ENCODE results near the gene MILR1.
"Not testable (repeated sequence)": the region's sequence is repeated elsewhere in the genome, so short reads cannot be mapped to it uniquely, and the experiment has no call there.

The MILR1 gene

GRCh38 chr17:64460955-64461354 is 12.0 kb downstream of the MILR1 start:
- H3K4me3 ChIP-seq (ENCODE audit: low read length) = no peak overlapping the region
- no peak for DNase-seq (ENCODE audit: low read depth, low spot score)

- no peak overlapping the region for H3K4me3 ChIP-seq (ENCODE audit: low read length)
Observed at GRCh38 chr17:64461788-64462187, 12.9 kb downstream of the MILR1 start.

GRCh38 chr17:64466019-64466735 is 17.3 kb downstream of the MILR1 start:
- DNase-seq (ENCODE audit: low read depth, low spot score) = no peak
- H3K4me3 ChIP-seq (ENCODE audit: low read length) = no peak overlapping the region

More at GRCh38 chr17:64461788-64462187, 12.9 kb downstream of the MILR1 start:
- no peak for DNase-seq (ENCODE audit: low read depth, low spot score)

GRCh38 chr17:64466834-64467233 is 17.9 kb downstream of the MILR1 start:
- DNase-seq (ENCODE audit: low read depth, low spot score); H3K4me3 ChIP-seq (ENCODE audit: low read length): not testable (repeated sequence)

GRCh38 chr17:64470625-64471024 is 21.7 kb downstream of the MILR1 start:
- DNase-seq (ENCODE audit: low read depth, low spot score) = no peak

GRCh38 chr17:64471440-64471839 is 22.5 kb downstream of the MILR1 start:
- no peak overlapping the region for H3K4me3 ChIP-seq (ENCODE audit: low read length)
- no peak for DNase-seq (ENCODE audit: low read depth, low spot score)

More at GRCh38 chr17:64470625-64471024, 21.7 kb downstream of the MILR1 start:
- no peak overlapping the region for H3K4me3 ChIP-seq (ENCODE audit: low read length)

GRCh38 chr17:64472564-64472963 is 23.6 kb downstream of the MILR1 start:
- no peak overlapping the region for H3K4me3 ChIP-seq (ENCODE audit: low read length)
- no peak for DNase-seq (ENCODE audit: low read depth, low spot score)

- no peak for DNase-seq (ENCODE audit: low read depth, low spot score)
Observed at GRCh38 chr17:64477849-64478248, 28.9 kb downstream of the MILR1 start.

DNA sequence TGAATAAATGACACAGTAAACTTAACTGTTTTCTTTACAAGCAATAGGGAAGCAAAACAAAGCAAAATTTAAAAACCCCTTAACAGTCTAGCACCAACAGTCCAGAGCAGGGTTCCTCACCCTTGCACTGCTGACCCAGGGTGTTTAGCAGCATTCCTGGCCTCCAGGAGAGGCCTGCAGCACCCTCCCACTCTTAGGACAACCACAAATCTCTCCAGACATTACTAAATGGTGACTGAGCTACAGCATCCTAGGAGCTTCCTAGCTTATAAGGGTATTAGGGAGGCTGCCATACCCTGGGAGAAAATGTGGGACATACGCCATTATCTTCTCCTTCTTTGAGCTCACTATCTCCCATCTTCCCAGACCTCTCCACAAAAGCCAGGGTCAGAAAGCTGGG is 32.0 kb downstream of the MILR1 start:
- no peak for DNase-seq (ENCODE audit: low read depth, low spot score)
- H3K4me3 ChIP-seq (ENCODE audit: low read length) = no peak overlapping the region

More at GRCh38 chr17:64477849-64478248, 28.9 kb downstream of the MILR1 start:
- no peak overlapping the region for H3K4me3 ChIP-seq (ENCODE audit: low read length)

DNA sequence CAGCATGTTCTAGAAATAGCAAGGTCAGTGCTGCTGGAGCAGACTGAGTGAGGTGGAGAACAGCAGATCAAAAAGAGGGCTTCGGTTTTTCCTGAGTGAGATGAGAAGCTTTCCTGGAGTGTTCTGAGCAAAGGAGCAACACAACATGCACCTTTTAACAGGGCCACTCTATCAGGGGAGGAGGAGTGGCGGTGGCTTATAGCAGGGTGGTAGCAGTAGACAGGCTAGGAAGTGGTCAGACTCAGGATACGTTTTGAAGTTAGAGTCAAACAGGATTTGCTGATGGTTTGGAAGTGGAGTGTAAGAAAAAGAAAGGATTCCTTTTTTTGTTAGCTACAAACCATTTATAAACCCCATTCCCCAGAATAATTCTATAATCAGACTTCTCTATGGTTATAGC is 35.5 kb downstream of the MILR1 start:
- DNase-seq (ENCODE audit: low read depth, low spot score) = no peak
- H3K4me3 ChIP-seq (ENCODE audit: low read length) = no peak overlapping the region

DNA sequence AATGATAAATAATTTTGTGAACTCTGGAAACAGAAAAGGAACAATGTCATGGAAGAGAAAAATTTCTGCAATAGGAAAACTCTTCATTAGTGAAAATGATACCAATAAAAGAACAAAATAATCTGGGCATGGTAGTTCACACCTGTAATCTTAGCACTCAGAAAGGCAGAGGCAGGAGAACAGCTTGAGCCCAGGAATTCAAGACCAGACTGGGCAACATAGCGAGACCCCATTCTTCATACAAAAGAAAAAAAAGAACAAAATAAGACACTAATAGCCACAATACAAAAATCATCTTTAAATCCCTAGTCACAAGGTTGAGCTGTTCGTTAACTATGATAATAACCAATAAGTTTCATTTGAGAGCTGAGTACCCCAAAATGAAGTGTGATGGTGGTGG is 39.4 kb downstream of the MILR1 start:
- H3K4me3 ChIP-seq (ENCODE audit: low read length) = no peak overlapping the region
- DNase-seq (ENCODE audit: low read depth, low spot score) = no peak

DNA sequence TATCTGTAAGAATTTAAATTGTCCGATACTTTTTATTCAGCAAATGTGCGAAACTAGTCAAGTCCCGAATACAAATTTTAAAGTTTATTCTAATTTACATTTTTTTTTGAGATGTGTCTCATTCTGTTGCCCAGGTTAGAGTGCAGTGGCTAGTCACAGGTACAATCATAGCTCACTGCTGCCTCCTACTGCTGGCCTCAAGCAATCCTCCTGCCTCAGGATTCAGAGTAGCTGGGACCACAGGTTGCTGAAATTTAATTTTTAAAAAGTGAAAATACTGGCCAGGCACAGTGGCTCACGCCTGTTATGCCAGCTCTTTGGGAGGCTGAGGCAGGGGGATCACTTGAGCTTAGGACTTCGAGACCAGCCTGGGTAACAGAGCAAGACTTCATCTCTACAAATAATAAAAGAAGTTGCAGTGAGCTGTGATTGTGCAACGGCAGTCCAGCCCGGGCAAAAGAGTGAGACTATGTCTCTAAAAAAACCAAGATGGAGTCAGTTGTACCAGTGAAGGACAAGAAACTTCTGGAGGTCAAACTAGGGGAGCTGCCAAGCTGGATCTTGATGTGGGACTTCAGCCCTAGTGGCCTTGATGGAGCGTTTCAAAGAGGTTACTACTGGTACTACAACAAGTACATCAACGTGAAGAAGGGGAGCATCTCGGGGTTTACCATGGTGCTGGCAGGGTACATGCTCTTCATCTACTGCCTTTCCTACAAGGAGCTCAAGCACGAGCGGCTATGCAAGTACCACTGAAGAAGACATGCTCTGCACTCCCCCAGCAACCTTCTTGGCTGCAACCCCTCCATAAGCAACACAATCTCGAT is 42.3 kb downstream of the MILR1 start:
- H3K4me3 ChIP-seq (ENCODE audit: low read length) = no peak overlapping the region
- DNase-seq (ENCODE audit: low read depth, low spot score) = no peak

DNA sequence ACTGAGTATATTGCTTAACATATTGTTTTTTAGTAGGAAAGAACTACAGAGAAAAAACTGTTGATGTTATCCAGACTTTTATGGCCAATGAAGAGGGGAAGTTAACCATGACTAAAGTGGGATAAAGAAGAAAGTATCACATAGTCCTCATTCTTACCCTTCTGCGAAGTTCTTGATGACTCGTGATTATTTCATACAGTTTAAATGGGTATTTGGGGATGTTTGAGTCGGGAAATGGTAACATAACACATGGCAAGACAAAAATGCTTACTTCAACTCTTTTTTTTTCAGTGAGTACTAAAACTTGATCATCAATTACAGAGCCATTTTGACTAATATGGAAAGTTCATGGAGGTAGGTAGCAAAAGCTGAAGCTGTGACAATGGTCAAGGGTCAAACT is 43.1 kb downstream of the MILR1 start:
- DNase-seq (ENCODE audit: low read depth, low spot score) = no peak
- no peak overlapping the region for H3K4me3 ChIP-seq (ENCODE audit: low read length)

DNA sequence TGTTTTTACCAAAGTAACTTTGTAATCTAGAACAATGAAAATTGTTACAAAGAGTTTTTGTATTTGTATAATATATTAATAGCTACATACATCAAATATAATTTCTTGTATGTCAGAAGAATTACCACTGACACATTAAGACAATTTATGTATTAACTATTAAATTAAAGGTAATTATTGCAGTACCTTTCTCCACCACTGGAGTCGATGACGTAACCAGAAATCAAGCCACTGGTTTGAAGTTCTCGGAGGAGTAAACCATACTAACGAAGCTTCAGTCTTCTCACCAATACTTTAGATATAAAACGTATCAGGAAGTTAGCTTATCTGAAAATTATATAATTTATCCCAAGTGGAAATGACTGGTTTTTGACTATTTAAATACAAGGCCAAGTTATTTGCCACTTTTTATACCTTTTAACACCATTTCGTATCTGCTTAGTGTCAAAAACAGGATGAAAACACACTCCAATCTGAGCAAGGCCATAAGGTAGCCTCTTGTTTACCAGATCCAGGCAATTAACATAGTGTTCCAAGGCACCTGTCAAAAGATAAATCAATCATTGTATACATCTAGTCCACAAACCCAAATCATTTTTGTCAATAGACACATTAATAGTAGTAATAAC is 43.7 kb downstream of the MILR1 start:
- DNase-seq (ENCODE audit: low read depth, low spot score) = no peak
- H3K4me3 ChIP-seq (ENCODE audit: low read length) = no peak overlapping the region

DNA sequence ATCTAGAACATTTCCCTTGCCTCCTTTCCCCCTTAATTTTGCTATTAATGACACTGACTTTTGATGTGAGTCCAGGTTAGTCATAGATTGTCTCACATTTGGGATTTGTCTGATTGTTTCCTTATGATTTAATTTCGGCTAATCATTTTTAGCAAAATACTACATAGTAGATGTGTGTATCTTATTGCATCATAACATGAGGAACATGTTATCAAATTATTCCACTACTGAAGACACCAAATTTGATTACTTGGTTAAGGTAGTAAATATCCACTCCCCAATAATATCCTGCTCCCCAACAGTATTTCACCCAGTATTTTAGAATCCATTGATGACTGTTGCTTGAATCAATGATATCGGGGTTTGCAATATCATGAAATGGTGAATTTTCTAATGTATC is 45.2 kb downstream of the MILR1 start:
- no peak for DNase-seq (ENCODE audit: low read depth, low spot score)
- no peak overlapping the region for H3K4me3 ChIP-seq (ENCODE audit: low read length)

GRCh38 chr17:64495300-64495699 is 46.4 kb downstream of the MILR1 start:
- H3K4me3 ChIP-seq (ENCODE audit: low read length); DNase-seq (ENCODE audit: low read depth, low spot score): not testable (repeated sequence)

GRCh38 chr17:64496348-64496785 is 47.5 kb downstream of the MILR1 start:
- no peak for DNase-seq (ENCODE audit: low read depth, low spot score)
- H3K4me3 ChIP-seq (ENCODE audit: low read length) = peak overlapping the region; percentile 76

DNA sequence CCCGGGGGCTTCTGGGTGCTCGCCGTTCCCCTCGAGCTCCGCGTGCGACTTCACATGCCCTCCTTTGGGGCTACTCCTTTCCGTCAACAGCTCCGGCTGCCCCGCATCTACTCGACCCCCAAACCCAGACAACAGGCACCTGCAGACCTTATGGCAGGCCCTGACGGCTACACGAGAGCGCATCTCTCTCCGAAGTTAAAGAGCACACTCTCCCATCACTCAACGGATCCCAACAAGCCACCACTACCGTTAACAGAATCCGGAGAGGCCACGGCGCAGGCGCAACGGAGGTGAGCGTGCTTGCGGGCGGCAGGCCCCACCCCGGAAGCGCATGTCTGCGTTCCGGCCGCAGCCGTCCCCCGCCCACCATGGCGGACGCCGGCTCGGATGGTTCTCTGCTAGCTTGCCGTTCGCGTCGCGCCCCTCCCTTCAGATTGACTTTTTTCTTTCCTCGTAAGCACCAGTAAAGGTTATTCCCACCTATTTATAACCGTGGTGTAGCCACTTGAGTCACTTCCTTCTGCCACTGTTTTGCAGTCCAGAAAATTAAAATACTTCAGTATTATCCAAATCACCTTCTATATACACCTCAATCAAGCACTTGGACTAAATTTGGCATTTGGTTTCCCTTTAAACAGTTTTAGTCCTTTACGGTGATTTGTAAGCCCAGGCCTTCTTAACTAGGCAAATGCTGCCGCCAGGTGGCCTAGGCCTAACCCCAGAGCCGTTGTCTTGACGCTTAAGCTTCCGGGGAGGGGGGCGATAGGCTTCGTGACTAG is 48.1 kb downstream of the MILR1 start, which contains the start of gene POLG2:
POLG2 (minus strand) TSS at position 269 of the 779 bp plus-strand sequence; CDS start at position 183, 86 bp downstream.
- H3K4me3 ChIP-seq (ENCODE audit: low read length) = peak within 1 kb of the TSS; percentile 76

GRCh38 chr17:64497565-64498035 is 48.7 kb downstream of the MILR1 start:
- H3K4me3 ChIP-seq (ENCODE audit: low read length) = peak overlapping the region; percentile 76
- no peak for DNase-seq (ENCODE audit: low read depth, low spot score)

More for the DNA sequence above, 48.1 kb downstream of the MILR1 start, which contains the start of gene POLG2:
- DNase-seq (ENCODE audit: low read depth, low spot score) = peak; percentile 94

Measured in Jurkat, Clone E6-1 (cell line).